ENCODE data around the gene HADH.

The HADH gene

DNA sequence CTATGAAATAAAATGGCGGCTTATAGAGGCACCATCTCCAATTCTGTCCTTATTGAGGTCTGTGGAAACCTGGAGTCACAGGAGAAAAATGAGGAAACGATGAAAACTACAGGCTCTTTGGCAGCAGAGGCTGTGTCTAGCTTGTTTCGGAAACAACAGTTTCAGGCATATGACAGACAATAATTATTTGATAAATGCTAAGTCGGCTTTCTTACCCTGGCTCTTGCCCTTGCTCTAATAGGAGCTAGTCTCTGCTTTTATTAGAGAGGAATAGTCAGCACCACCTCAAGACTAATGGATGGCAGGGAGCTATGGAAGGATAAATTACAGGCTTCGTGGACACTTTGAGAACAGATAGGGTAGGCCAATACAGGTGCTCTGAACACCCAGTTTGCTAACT is 24.3 kb downstream of the HADH start (continued):
- TF ChIP-seq, protein P1, sequence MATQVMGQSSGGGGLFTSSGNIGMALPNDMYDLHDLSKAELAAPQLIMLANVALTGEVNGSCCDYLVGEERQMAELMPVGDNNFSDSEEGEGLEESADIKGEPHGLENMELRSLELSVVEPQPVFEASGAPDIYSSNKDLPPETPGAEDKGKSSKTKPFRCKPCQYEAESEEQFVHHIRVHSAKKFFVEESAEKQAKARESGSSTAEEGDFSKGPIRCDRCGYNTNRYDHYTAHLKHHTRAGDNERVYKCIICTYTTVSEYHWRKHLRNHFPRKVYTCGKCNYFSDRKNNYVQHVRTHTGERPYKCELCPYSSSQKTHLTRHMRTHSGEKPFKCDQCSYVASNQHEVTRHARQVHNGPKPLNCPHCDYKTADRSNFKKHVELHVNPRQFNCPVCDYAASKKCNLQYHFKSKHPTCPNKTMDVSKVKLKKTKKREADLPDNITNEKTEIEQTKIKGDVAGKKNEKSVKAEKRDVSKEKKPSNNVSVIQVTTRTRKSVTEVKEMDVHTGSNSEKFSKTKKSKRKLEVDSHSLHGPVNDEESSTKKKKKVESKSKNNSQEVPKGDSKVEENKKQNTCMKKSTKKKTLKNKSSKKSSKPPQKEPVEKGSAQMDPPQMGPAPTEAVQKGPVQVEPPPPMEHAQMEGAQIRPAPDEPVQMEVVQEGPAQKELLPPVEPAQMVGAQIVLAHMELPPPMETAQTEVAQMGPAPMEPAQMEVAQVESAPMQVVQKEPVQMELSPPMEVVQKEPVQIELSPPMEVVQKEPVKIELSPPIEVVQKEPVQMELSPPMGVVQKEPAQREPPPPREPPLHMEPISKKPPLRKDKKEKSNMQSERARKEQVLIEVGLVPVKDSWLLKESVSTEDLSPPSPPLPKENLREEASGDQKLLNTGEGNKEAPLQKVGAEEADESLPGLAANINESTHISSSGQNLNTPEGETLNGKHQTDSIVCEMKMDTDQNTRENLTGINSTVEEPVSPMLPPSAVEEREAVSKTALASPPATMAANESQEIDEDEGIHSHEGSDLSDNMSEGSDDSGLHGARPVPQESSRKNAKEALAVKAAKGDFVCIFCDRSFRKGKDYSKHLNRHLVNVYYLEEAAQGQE (tag by site-specific recombination; IDR thresholded peaks at IDR 0.05): no peak
- TF ChIP-seq ZNF148 (tag by site-specific recombination; IDR thresholded peaks at IDR 0.05; ENCODE audit: borderline replicate concordance): no peak
- no peak for TF ChIP-seq ZNF140 (tag by site-specific recombination; IDR thresholded peaks at IDR 0.05)

DNA sequence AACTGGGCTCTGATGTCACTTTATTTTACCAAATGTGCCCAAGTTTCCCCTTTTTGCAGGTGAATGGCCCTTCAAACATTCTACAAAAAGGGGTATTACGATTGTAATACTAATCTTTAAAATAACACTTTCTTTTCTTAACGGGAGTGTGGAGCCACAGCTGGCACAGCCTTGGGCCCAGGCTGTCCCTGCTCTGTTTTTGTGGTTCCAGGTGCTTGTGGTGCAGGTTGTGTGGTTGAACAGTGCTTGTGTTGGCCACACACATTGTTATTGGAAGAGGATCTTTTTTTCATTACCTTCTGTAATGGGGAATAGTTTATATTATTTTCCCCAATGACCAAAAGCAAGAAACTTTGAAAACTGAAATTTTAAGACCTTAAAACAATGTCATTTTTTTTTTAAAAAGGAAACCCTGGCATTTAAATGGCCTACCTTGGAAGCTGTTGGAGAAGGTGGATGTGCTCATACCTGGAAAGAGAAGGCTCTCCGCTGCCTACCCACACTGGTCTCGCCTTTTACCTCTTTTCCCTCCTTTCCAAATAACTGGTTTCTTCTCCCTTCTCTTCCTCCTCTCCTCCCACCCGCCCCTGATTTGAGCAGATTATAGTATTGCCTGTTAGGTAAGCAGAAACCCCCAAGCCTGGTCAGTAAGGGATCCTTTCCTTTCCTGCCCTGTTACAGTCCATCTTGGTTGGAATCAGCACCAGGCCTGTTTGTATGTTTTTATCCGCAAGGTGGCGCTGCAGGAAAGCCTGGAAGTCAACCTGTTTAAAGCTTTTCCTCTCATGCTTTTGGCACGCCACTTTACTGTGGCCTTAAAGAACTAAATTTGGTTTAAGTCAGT is 28.6 kb downstream of the HADH start:
- Histone ChIP-seq H3K4me1 (ENCODE audit: control insufficient read depth, insufficient read depth, low read length) (no peaks in the 10 kb centered on the region), H3K36me3 (ENCODE audit: control insufficient read depth in 2 of 2, insufficient read depth in 1 of 2, low read length in 2 of 2) (peaks cover 5 to 76% of the 10 kb centered on the region in 2 experiments; a peak in 2 of 3 replicates), H3K9me3 (ENCODE audit: control insufficient read depth, insufficient read depth, low read depth, low read length) (no peaks in the 10 kb centered on the region), H3K27ac (ENCODE audit: extremely low read depth, low read depth, low read length) (no peak overlapping the region), H3K4me3 (ENCODE audit: low read depth, low read length) (no peak overlapping the region)
- CTCF ChIA-PET: interaction anchor here (0.5 to 3.5 kb wide), 37 partner anchors 8 to 1248 kb away, joined by 3 to 45 read pairs (median 3); no protein-coding TSS in a partner anchor
- POLR2A ChIA-PET: no interaction called here
- no peak for TF ChIP-seq ZNF335 (tag by site-specific recombination; conservative IDR thresholded peaks at IDR 0.05)
- peak; percentile 27; the same call in 1 of the 2 replicates for TF ChIP-seq ZNF394 (tag by site-specific recombination; IDR thresholded peaks at IDR 0.05; ENCODE audit: borderline replicate concordance)
- TF ChIP-seq ZNF654 (tag by site-specific recombination; IDR thresholded peaks at IDR 0.05; ENCODE audit: low read depth): peak; percentile 64

GRCh38 chr4:108018884-108019187 is 29.1 kb downstream of the HADH start:
- Histone ChIP-seq H3K9me3 (ENCODE audit: control insufficient read depth, insufficient read depth, low read depth, low read length) (no peaks in the 10 kb centered on the region), H3K36me3 (ENCODE audit: control insufficient read depth in 2 of 2, insufficient read depth in 1 of 2, low read length in 2 of 2) (peaks cover 5 to 80% of the 10 kb centered on the region in 2 experiments; a peak in 2 of 3 replicates), H3K4me3 (ENCODE audit: low read depth, low read length) (no peak overlapping the region), H3K27ac (ENCODE audit: extremely low read depth, low read depth, low read length) (no peak overlapping the region), H3K4me1 (ENCODE audit: control insufficient read depth, insufficient read depth, low read length) (no peaks in the 10 kb centered on the region)
- POLR2A ChIA-PET: no interaction called here
- TF ChIP-seq, protein P2, sequence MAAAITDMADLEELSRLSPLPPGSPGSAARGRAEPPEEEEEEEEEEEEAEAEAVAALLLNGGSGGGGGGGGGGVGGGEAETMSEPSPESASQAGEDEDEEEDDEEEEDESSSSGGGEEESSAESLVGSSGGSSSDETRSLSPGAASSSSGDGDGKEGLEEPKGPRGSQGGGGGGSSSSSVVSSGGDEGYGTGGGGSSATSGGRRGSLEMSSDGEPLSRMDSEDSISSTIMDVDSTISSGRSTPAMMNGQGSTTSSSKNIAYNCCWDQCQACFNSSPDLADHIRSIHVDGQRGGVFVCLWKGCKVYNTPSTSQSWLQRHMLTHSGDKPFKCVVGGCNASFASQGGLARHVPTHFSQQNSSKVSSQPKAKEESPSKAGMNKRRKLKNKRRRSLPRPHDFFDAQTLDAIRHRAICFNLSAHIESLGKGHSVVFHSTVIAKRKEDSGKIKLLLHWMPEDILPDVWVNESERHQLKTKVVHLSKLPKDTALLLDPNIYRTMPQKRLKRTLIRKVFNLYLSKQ (tag by site-specific recombination; IDR thresholded peaks at IDR 0.05; ENCODE audit: borderline replicate concordance): no peak
- CTCF ChIA-PET: interaction anchor here (0.5 to 3.5 kb wide), 48 partner anchors 10 to 1833 kb away, joined by 3 to 45 read pairs (median 3); no protein-coding TSS in a partner anchor

GRCh38 chr4:108024085-108024877 is 34.6 kb downstream of the HADH start:
- Histone ChIP-seq H3K4me3 (ENCODE audit: low read depth, low read length) (no peak overlapping the region), H3K4me1 (ENCODE audit: control insufficient read depth, insufficient read depth, low read length) (no peaks in the 10 kb centered on the region), H3K36me3 (ENCODE audit: control insufficient read depth in 2 of 2, insufficient read depth in 1 of 2, low read length in 2 of 2) (peaks cover 13 to 87% of the 10 kb centered on the region in 2 experiments), H3K9me3 (ENCODE audit: control insufficient read depth, insufficient read depth, low read depth, low read length) (no peaks in the 10 kb centered on the region), H3K27ac (ENCODE audit: extremely low read depth, low read depth, low read length) (no peak overlapping the region)
- ChIA-PET CTCF (interaction anchor here (1.0 to 1.7 kb wide), 2 partner anchors 548 to 1381 kb away, joined by 4 to 5 read pairs; no protein-coding TSS in a partner anchor), POLR2A (no interaction called here)
- TF ChIP-seq ZNF701 (tag by site-specific recombination; IDR thresholded peaks at IDR 0.05): no peak
- TF ChIP-seq, protein P3, sequence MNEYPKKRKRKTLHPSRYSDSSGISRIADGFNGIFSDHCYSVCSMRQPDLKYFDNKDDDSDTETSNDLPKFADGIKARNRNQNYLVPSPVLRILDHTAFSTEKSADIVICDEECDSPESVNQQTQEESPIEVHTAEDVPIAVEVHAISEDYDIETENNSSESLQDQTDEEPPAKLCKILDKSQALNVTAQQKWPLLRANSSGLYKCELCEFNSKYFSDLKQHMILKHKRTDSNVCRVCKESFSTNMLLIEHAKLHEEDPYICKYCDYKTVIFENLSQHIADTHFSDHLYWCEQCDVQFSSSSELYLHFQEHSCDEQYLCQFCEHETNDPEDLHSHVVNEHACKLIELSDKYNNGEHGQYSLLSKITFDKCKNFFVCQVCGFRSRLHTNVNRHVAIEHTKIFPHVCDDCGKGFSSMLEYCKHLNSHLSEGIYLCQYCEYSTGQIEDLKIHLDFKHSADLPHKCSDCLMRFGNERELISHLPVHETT (tag by site-specific recombination; IDR thresholded peaks at IDR 0.05): no peak
- no peak for TF ChIP-seq ZNF555 (tag by site-specific recombination; conservative IDR thresholded peaks at IDR 0.05)
- TF ChIP-seq ZNF624 (tag by site-specific recombination; IDR thresholded peaks at IDR 0.05): no peak
- no peak for TF ChIP-seq ZBTB6 (tag by site-specific recombination; IDR thresholded peaks at IDR 0.05)
- TF ChIP-seq ZNF48 (tag by site-specific recombination; IDR thresholded peaks at IDR 0.05): no peak
